HG02973 (cell line): ENCODE results near the gene TLN1.

Experiments used
- ATAC-seq: cut with Tn5 transposase; IDR thresholded peaks from one replicate; pipeline ENCODE4 v1.9.1; 2021; ENCODE audit warnings: moderate library complexity; ENCODE audit not compliant: unreplicated experiment

Gene TLN1

GRCh38 chr9:35705836-35706430 lies 26.1 kb downstream of the TLN1 start:
- no peak for ATAC-seq

- no peak for ATAC-seq
Observed at GRCh38 chr9:35705372-35705771, 26.6 kb downstream of the TLN1 start.

GRCh38 chr9:35703906-35704672 lies 27.9 kb downstream of the TLN1 start:
- no peak for ATAC-seq

- ATAC-seq: no peak
Observed at GRCh38 chr9:35702696-35703095, 29.3 kb downstream of the TLN1 start.

- no peak for ATAC-seq
Observed at GRCh38 chr9:35700942-35701341, 31.1 kb downstream of the TLN1 start.

- no peak for ATAC-seq
Observed at GRCh38 chr9:35700031-35700430, 32.0 kb downstream of the TLN1 start.

GRCh38 chr9:35698231-35698630 lies 33.8 kb downstream of the TLN1 start:
- no peak for ATAC-seq

- no peak for ATAC-seq
Observed at GRCh38 chr9:35697486-35697885, 34.5 kb downstream of the TLN1 start.

- ATAC-seq: no peak
Observed at GRCh38 chr9:35696520-35697215, 35.3 kb downstream of the TLN1 start.

GRCh38 chr9:35695943-35696401 lies 36.0 kb downstream of the TLN1 start:
- no peak for ATAC-seq

GRCh38 chr9:35691757-35692301 lies 40.2 kb downstream of the TLN1 start:
- ATAC-seq: no peak

- ATAC-seq: no peak
Observed at GRCh38 chr9:35691334-35691650, 40.7 kb downstream of the TLN1 start.

GRCh38 chr9:35690614-35691333 lies 41.2 kb downstream of the TLN1 start:
- ATAC-seq: no peak

- no peak for ATAC-seq
Observed at GRCh38 chr9:35690294-35690613, 41.7 kb downstream of the TLN1 start.

- ATAC-seq: no peak
Observed at GRCh38 chr9:35689542-35690293, 42.3 kb downstream of the TLN1 start, which contains the start of gene TPM2. Gene TPM2, minus strand, starts transcription at chr9:35689925. Its CDS starts 108 bp downstream, at chr9:35689817.

- no peak for ATAC-seq
Observed at GRCh38 chr9:35688558-35689541, 43.1 kb downstream of the TLN1 start.

- no peak for ATAC-seq
Observed at GRCh38 chr9:35687972-35688557, 43.9 kb downstream of the TLN1 start.

GRCh38 chr9:35687306-35687705 lies 44.7 kb downstream of the TLN1 start:
- no peak for ATAC-seq
